Astrocyte of the cerebellum (primary cell): ENCODE results near the gene CDC73.
A peak's percentile ranks its signal among the peaks of the same experiment; 100 is the strongest.

ENCODE experiments used
- DNase-seq: peaks from one replicate; pipeline ENCODE4 v3.0.0-alpha.2; 2011; ENCODE audit warnings: low read depth
- H3K4me3 ChIP-seq: 2 replicates; pipeline ENCODE4 v1.5.1; 2011; ENCODE audit warnings: mild to moderate bottlenecking, low read depth, low read length, moderate library complexity
- in situ Hi-C: cut with HindIII; loops from 2 replicates; pipeline ENCODE4 v1.10.0; 2017; ENCODE audit warnings: low sequenced_read_pairs
- TF ChIP-seq, protein P1 (sequence below): IDR thresholded peaks from 2 replicates; pipeline ENCODE4 v1.5.1; 2012; ENCODE audit warnings: low read length, low read depth, moderate library complexity, mild to moderate bottlenecking; ENCODE audit errors: missing control alignments

The CDC73 gene

DNA sequence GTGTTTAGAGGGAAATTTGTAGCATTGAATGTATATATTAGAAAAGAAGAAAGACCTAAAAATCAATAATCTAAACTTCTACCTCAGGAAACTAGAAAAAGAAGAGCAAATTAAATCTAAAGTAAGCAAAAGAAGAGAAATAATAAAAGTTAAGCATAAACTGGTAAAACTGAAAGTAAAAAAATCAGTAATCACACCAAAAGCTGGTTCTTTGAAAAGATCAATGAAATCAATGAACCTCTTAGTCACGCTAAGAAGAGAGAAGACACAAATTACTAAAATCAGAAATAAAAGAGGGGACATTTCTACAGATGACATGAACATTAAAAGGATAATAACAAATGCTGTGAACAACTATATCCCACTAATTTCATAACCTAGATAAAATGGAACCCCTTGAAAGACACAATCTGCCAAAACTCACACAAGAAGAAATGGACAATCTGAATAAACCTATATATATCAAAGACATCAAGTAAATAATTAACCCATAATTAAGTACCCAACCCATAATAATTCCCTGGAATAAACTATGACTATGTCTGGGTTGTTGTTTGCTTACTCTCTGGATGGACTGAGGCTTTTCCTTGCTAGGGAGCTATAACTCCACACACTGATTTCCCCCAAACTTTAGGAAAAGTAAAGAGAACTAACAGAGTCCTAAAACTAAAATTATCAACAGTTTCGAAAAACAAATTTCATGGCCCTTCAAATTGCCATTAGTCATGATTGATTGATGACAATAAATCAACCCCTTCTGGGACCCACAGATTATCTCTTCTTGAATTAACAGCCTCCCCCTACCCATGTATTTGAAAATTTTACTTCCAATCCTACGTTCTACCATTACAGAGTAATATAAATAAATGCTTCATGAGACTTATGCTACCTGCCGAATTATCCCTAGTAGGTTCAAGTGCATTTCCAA, 2.8 kb upstream of the CDC73 start:
- in situ Hi-C loops = no loop called here
- H3K4me3 ChIP-seq = no peak overlapping the region
- TF ChIP-seq, protein P1, sequence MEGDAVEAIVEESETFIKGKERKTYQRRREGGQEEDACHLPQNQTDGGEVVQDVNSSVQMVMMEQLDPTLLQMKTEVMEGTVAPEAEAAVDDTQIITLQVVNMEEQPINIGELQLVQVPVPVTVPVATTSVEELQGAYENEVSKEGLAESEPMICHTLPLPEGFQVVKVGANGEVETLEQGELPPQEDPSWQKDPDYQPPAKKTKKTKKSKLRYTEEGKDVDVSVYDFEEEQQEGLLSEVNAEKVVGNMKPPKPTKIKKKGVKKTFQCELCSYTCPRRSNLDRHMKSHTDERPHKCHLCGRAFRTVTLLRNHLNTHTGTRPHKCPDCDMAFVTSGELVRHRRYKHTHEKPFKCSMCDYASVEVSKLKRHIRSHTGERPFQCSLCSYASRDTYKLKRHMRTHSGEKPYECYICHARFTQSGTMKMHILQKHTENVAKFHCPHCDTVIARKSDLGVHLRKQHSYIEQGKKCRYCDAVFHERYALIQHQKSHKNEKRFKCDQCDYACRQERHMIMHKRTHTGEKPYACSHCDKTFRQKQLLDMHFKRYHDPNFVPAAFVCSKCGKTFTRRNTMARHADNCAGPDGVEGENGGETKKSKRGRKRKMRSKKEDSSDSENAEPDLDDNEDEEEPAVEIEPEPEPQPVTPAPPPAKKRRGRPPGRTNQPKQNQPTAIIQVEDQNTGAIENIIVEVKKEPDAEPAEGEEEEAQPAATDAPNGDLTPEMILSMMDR = no peak
- DNase-seq = no peak

DNA sequence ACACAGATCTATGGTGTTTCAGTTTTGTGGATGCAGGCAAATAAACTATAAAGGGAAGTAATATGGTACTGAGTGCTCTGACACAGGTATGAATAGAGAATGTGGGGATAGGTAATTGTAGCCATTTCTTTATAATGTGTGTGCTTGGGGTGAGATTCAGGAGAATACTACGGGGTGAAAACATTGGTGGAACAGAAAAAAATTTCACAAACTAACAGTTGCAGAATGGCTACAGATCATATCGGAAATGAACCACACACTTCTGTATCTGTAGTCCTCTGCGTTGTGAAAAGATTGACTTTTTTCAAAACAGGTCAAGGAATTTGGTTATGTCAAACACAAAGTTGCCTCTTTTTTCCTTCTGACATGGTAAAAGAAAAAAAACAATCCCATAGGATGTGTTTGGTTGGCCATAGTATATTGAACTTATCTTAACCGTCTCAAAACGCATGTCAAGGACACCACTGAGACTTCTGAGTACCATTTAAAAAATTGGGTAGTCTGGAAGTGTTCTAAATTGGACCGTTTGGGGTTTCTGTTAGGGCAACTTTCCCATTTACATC, 1.1 kb upstream of the CDC73 start:
- peak overlapping the region; percentile 70 for H3K4me3 ChIP-seq
- TF ChIP-seq, protein P1 = no peak
- no peak for DNase-seq
- in situ Hi-C loops = no loop called here

DNA sequence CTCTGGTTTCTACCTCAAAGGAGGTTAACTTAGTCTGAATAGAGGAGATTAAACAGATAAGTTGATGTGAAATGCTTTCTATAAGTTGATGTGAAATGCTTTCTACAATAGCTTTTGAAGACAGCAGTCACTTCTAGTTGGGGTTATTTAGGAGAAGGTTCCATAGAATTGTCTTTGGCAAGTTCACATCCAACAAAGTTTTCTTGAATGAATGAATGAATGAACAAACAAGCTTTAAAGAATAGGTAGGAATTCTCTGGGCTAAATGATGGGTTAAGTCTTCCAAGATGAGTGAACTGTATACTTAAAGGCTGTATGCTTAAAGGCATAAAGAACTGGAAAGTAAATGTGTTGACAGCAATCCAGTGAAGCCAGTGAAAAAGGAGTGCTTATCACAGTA, 1.9 kb downstream of the CDC73 start:
- in situ Hi-C loops = no loop called here
- TF ChIP-seq, protein P1 = no peak
- H3K4me3 ChIP-seq = peak overlapping the region; percentile 70
- no peak for DNase-seq

DNA sequence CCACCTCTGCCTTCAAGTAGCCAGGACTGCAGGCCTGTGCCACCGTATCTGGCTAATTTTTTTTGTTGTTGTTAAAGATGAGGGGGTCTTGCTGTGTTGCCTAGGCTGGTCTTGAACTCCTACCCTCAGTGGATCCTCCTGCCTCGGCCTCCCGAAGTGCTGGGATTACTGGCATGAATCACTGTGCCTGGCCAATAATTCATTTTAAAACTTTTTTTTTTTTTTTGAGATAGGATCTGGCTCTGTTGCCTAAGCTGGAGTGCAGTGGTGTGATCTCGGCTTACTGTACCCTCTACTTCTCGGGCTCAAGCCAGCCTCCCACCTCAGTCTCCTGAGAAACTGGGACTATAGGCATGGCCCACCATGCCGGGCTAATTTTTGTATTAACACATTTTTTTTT, 3.5 kb downstream of the CDC73 start:
- in situ Hi-C loops = no loop called here
- DNase-seq = no peak
- TF ChIP-seq, protein P1 = no peak
- no peak overlapping the region for H3K4me3 ChIP-seq

DNA sequence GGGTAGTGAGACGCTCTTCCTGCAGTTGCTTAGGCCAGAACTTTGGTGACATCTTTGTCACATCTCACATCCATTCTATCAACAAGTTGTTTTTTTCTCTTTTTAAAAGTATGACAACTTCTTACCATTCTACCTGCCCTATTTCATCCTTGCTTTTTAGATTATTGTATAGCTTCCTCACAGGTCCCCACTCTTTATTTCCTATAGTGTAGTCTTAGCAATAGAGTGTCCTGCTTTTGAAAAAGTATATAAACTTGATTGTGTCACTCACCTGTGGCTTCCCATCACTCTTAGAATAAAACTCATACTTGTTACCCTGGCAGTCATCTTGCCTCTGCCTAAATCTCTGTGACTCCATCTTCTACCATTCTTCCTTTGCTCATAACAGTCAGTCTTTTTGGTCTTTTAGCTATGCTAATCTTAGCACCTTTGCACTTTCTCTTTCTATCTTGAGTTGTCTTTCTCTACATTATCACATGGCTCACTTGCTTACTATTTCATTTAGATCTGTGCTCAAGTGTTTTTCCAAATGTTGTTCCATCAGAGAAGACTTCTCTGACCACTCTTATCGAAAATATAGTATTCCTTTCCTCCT, 9.5 kb downstream of the CDC73 start:
- in situ Hi-C loops = no loop called here
- H3K4me3 ChIP-seq = no peak overlapping the region

DNA sequence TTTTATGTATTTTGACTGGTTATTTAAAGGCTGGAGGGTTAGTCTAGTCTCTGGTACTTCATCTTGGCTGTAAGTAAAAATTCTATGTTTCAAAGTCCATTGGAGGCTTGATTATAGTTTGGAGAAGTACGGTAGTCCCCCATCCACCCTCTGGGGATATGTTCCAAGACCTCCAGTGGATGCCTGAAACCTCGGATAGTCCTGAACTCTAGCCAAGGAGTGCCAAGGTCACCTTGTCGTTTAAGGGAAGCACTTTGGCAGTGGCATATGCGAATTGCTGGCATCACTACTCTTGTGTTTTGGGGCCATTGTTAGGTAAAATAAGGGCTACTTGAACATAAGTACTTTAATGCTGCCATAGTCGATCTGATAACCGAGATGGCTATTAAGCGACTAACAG, 18.4 kb downstream of the CDC73 start:
- in situ Hi-C loops = no loop called here
- H3K4me3 ChIP-seq = no peak overlapping the region
- TF ChIP-seq, protein P1 = no peak
- DNase-seq = no peak

More for the DNA sequence above, 9.5 kb downstream of the CDC73 start:
- TF ChIP-seq, protein P1 = no peak
- no peak for DNase-seq
